GM12873 (cell line): Measurements from ENCODE around the gene CFAP65.

Source experiments
- TF ChIP-seq, protein P1 (sequence below): IDR thresholded peaks from 2 replicates; pipeline ENCODE4 v1.5.1; 2012; ENCODE audit warnings: low read depth, mild to moderate bottlenecking, moderate library complexity, low read length, control low read depth; ENCODE audit not compliant: insufficient read depth; ENCODE audit errors: missing control alignments

CFAP65 gene

DNA sequence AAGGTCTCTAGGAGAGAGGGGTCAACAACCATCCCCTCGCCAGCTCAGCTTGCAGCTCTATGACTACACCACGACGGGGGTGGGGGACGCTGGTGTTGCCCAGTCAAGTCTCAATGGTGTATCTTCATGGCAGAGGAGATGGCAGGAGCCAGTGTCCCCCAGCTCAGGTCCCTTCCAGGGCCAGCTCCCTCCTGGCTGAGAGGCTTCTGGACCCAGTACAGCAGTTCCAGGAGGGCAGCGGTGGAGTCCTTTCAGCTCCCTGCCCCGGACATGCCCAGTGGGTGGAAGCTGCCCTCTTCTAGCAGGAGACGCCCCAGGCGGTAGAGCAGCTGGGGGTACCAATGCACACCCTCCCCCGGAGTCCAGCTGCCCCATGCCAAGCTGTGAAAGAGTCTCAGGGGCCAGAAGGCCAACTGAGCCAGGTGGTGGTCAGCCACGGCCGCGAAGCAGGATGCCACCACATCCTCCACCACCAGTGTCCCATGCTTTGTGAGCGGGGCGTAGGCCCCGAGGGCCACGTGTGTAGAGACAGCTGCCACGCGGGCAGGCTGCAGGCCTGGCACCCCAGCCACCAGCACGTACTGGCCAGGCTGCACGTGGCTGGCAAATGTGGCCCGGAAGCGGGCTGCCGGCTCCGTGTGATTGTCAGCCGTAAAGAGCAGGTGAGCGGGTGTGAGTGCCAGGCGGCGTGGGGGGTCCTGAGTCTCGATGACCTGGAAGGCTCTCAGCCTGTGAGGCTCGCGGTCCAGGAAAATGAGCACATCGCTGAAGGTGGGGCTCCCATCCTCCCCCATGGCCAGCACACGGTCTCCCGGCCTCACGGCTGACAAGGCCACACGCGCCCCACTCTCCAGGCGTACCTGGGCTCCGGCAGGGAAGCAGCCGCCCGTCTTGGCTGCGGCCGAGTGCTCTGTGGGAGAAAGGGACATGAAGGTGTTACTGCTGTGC lies 13.9 kb upstream of the CFAP65 start:
- TF ChIP-seq, protein P1, sequence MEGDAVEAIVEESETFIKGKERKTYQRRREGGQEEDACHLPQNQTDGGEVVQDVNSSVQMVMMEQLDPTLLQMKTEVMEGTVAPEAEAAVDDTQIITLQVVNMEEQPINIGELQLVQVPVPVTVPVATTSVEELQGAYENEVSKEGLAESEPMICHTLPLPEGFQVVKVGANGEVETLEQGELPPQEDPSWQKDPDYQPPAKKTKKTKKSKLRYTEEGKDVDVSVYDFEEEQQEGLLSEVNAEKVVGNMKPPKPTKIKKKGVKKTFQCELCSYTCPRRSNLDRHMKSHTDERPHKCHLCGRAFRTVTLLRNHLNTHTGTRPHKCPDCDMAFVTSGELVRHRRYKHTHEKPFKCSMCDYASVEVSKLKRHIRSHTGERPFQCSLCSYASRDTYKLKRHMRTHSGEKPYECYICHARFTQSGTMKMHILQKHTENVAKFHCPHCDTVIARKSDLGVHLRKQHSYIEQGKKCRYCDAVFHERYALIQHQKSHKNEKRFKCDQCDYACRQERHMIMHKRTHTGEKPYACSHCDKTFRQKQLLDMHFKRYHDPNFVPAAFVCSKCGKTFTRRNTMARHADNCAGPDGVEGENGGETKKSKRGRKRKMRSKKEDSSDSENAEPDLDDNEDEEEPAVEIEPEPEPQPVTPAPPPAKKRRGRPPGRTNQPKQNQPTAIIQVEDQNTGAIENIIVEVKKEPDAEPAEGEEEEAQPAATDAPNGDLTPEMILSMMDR, result no peak

DNA sequence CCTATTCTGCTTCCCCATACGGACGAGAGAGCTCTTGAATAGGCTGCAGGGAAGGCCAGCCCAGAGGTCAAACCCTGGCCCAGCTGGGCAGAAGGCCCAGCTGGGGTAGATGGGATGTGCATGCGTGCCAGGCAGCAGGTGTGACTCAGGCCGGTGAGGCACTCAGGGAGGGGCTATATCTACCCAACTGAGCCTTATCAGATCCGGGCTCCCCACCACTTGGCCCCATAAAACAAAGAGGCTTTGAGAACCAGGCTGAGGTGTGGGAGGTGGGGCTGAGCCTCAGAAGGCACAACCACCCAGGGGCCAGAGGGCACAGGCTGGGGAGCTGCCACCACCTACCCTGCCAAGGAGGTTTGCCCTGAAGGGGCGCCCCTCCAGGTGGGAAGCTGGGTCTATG lies 8.0 kb upstream of the CFAP65 start:
- TF ChIP-seq, protein P1, result no peak

DNA sequence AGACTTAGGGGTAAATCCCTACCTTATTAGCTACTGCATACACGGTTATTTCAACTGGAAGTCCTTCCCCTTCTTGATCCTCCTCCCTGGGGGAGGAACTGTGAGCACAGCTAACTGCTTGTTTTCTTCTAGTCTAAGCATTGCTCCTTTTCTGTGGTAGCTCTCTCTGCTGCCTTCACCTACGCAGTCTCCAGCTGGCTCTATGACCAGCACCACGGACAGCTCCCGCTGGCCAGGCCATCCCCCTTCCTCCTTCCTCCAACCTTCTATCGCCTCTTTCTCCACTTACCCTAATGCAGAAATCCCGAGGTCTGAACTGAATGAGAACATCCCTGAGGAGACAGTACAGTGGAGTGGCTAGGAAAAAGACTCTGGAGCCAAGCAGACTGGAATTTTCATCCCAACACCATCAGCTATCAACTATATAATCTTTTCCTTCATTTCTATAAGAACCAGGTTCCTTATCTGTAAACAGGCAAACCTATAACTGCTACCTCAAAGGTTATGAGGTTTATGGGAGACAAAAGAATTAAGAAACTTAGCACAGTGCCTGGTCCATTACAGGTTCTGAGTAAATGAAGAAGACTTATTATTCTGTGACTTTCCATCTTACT lies 4.7 kb upstream of the CFAP65 start:
- TF ChIP-seq, protein P1, result no peak

DNA sequence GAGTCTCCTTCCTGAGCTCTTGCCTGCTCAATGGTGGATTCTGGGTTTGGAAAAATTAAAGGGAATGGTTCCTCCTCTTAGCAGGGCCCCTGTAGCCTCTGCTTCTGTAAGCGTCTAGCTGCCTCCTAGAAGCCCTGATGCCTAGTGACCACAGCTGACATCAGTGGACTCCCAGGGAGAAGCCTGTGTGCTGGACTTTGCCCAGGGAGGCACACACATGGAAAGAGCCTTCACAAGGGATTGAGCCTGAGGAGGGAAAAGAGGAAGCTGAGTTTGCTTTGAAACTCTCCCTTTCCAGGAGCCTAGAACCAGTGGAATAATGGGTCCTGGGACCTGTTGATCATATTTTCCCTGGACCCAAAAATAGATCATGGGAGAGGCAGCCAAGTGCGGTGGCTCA lies 1.4 kb upstream of the CFAP65 start:
- TF ChIP-seq, protein P1, result no peak

DNA sequence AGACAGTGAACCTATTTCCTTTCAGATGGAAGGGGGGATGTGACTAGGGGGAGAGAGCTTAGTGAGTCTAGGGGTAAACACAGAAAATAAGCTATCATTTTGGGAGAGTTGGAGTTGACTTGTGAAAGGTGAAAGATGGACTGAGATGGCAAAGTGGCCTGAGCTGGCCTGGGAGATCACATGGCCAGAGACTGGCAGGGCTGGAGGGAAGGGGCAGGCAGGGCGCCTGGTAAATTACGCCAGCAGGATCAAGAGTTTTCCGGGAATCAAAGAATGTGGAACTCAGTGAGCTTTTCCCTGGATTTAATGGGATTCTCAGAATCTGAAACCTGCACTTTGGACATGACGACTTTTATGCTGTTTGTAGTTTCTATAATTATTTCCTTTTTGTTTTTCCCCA lies 841 bp upstream of the CFAP65 start:
- TF ChIP-seq, protein P1, result no peak

DNA sequence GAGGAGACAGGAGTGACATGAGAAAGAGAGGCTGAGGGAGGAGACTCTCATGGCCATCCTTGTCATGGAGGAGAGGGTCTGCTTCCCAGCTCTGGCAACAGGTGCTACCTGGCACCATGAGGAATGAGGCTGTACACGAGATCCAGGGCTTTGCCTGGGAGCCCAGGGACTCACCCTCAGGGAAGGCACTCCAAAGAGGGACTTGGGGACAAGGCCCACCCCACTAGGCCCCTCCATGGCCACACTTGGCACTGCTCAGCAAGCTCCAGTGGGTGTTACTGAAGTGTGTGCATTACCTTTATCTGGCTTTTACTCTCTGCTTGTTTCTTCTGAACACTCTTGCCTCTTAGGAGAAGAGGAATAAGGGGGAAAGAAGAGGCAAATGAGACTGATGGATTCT lies 2.7 kb downstream of the CFAP65 start:
- TF ChIP-seq, protein P1, result no peak

DNA sequence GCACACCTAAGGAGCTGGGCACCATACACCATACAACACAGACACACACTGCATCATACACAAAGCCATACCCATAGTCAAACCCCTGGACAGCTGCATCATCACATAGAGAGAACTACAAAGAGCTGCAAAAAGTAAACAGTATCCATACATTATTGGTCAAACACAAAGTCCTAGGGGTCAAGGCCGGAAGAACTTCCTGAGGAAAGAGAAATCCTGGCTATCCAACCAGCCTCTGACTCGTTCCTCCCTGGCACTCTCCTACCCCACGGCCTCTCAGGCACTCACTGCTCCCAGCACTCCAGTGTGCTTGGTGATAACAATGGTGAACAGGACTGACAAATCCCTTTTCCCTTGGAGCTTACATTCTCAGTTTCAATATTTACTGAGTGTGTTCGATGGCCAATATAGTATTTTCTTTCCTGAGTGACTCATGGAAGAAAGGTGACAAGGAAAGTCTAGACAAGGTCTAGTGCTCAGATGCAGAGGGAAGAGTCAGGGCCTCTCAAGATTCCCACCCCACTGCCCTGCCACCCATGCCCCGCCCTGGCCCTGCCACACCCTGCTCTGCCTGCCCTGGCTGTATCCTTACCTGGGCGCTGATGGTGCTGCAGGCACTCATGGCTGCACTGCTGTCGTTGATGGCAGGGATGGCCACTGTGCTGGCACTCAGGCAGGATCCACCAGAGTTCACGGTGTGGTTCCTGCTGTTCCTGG lies 3.4 kb downstream of the CFAP65 start:
- TF ChIP-seq, protein P1, result no peak
